RWPE2 (cell line): ENCODE results near the gene SLC13A2.

Source experiments
- ATAC-seq: fragments of 200-7000 bp; cut with Tn5 transposase; 3 replicates; pipeline ENCODE4 v1.9.1; 2021; ENCODE audit warnings: low read depth
- DNase-seq: peaks from one replicate; pipeline ENCODE4 v3.0.0-alpha.2; 2020; ENCODE audit warnings: low spot score
- H3K27ac ChIP-seq: fragments of 450-650 bp; 2 replicates; pipeline ENCODE4 v1.5.1; 2017; ENCODE audit warnings: mild to moderate bottlenecking; ENCODE audit not compliant: poor library complexity, severe bottlenecking
- H3K27me3 ChIP-seq: fragments of 250-450 bp; sonication (Bioruptor Pico); 2 replicates; pipeline ENCODE4 v1.5.1; 2021; ENCODE audit warnings: mild to moderate bottlenecking, moderate library complexity; ENCODE audit not compliant: insufficient read depth, poor library complexity, severe bottlenecking
- H3K36me3 ChIP-seq: fragments of 250-450 bp; sonication (Bioruptor Pico); 2 replicates; pipeline ENCODE4 v1.5.1; 2020; ENCODE audit warnings: low read depth, mild to moderate bottlenecking, moderate library complexity
- H3K4me1 ChIP-seq: fragments of 250-450 bp; sonication (Bioruptor Pico); 2 replicates; pipeline ENCODE4 v1.5.1; 2021; ENCODE audit warnings: mild to moderate bottlenecking, moderate library complexity; ENCODE audit not compliant: insufficient read depth, poor library complexity, severe bottlenecking
- H3K4me3 ChIP-seq: fragments of 250-450 bp; sonication (Bioruptor Pico); 2 replicates; pipeline ENCODE4 v1.5.1; 2021; ENCODE audit warnings: mild to moderate bottlenecking, moderate library complexity; ENCODE audit not compliant: severe bottlenecking
- H3K9me3 ChIP-seq: fragments of 250-450 bp; sonication (Bioruptor Pico); 2 replicates; pipeline ENCODE4 v1.5.1; 2021; ENCODE audit warnings: mild to moderate bottlenecking, moderate library complexity; ENCODE audit not compliant: severe bottlenecking
- TF ChIP-seq, protein P1 (sequence below): fragments of 450-650 bp; IDR thresholded peaks from one replicate; pipeline ENCODE4 v1.5.1; 2017; ENCODE audit warnings: mild to moderate bottlenecking, moderate library complexity; ENCODE audit not compliant: poor library complexity, severe bottlenecking

The SLC13A2 gene

DNA sequence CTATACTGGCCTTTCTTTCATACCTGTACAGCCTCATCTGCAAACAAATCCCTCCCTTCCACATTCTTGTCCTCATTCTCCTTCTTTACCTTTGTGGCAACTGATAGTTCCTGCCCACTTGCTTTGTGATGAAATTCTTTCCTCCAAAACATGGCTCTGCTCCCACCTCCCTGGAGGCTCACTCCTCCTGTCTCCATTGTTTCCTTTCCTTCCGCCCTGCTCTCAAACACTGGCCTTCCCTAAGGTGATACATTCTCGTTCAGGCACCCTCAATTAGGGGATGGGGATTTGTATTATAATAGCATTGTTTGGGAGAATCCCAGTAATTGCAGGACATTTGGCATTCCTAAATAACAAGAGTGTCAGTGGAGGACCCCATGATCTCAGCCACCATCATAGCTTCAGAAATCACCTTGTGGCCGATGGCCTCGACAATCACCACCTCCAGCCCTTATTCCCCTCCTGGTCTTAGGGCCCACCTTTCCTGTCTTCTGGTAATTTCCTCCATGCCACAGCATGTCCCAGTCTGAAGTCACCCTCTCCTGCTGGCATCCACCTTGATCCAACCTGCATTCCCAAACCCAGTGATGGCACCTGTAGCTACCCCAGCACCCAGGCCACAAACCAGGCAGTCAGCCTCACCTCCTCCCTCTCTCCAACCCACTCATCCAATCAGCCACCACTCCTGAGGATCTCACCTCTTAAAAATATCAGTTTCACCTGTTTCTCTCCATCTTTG is 71.1 kb downstream of the SLC13A2 start:
- Histone ChIP-seq H3K27me3 (no peaks in the 10 kb centered on the region), H3K36me3 (no peaks in the 10 kb centered on the region), H3K4me3 (no peak overlapping the region), H3K4me1 (no peaks in the 10 kb centered on the region), H3K9me3 (no peaks in the 10 kb centered on the region), H3K27ac (no peak overlapping the region)
- TF ChIP-seq, protein P1, sequence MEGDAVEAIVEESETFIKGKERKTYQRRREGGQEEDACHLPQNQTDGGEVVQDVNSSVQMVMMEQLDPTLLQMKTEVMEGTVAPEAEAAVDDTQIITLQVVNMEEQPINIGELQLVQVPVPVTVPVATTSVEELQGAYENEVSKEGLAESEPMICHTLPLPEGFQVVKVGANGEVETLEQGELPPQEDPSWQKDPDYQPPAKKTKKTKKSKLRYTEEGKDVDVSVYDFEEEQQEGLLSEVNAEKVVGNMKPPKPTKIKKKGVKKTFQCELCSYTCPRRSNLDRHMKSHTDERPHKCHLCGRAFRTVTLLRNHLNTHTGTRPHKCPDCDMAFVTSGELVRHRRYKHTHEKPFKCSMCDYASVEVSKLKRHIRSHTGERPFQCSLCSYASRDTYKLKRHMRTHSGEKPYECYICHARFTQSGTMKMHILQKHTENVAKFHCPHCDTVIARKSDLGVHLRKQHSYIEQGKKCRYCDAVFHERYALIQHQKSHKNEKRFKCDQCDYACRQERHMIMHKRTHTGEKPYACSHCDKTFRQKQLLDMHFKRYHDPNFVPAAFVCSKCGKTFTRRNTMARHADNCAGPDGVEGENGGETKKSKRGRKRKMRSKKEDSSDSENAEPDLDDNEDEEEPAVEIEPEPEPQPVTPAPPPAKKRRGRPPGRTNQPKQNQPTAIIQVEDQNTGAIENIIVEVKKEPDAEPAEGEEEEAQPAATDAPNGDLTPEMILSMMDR = no peak
- DNase-seq (no peak), ATAC-seq (no peak)

DNA sequence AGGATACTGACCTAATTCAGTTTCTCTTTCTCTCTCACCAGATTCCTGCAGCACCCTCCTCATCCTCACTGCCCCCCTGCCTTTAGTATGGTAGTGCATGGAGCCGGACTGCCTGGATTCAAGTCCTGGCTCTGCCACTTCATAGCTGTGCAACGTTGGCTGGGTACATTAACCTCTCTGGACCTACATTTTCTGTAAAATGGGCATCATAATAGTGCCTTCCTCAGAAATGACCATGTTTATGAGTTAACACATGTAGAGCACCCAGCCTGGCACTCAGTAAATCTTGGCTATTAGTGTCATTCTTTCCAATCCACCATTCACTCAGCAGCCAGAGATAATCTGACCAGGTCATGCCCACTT is 71.7 kb downstream of the SLC13A2 start:
- no peaks in the 10 kb centered on the region for H3K27me3 ChIP-seq
- no peak overlapping the region for H3K4me3 ChIP-seq
- H3K9me3 ChIP-seq = no peaks in the 10 kb centered on the region
- no peaks in the 10 kb centered on the region for H3K36me3 ChIP-seq
- H3K4me1 ChIP-seq = no peaks in the 10 kb centered on the region
- ATAC-seq = no peak
- DNase-seq = no peak
- TF ChIP-seq, protein P1 = no peak
- no peak overlapping the region for H3K27ac ChIP-seq

DNA sequence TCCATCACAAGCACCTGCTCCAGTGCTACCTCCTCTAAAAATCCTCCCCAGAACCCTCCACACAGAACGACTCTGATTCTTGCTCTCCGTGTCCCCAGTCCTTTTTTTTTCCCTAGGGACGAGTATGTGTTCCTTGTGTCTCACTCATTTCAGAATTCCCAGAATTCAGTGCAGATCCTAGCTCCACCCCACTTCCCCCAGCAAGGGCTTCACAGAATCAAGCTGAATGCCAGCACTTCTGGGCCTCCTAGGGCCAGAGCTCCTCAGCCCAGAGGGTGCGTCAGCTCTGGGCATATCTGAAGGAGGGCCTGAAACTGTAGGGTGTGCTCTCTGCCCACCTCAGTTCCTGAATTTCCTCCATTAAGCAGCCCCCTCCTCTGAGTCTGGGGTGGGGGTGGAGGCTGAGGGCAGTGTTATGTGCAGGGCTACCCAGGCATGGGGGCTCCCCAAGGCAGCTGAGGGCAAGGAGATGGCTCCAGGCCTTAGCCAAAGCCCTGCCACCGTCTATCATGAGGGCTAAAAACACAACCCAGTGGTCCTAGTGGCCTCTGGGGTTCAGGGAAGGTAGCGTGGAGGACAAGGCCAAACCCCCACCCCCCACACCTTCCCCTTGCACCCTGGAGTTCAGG is 72.5 kb downstream of the SLC13A2 start:
- Histone ChIP-seq H3K36me3 (no peaks in the 10 kb centered on the region), H3K9me3 (no peaks in the 10 kb centered on the region), H3K27me3 (no peaks in the 10 kb centered on the region), H3K4me1 (no peaks in the 10 kb centered on the region), H3K4me3 (no peak overlapping the region), H3K27ac (no peak overlapping the region)
- no peak for ATAC-seq
- TF ChIP-seq, protein P1 = no peak
- no peak for DNase-seq

DNA sequence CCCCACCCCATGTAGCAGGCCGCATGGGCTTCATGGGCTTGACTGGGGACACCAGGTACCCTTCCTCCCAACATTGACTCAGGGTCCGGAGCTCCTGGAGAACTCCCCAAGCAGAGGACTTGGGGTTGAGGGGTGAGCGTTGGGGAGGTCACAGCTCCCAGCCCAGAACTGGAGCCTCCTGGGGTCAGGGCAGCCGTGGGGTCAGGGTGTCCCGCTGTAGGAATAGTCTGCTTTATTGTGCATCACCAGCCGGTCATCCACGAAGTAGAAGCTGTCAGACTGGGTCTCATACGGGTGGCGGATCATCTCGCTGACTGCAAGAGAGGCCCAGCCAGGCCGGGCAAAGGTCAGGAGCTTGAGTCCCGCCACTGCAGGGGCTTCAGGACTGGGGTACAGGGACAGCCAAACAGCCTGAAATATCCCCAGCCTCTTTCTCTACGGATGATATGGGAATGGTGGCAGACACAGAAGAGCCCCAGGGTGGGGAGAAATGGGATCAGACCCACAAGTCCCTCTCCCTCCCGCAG is 73.7 kb downstream of the SLC13A2 start:
- Histone ChIP-seq H3K27ac (no peak overlapping the region), H3K36me3 (no peaks in the 10 kb centered on the region), H3K9me3 (no peaks in the 10 kb centered on the region), H3K4me3 (no peak overlapping the region), H3K27me3 (no peaks in the 10 kb centered on the region), H3K4me1 (no peaks in the 10 kb centered on the region)
- ATAC-seq (no peak), DNase-seq (no peak)
- TF ChIP-seq, protein P1 = no peak
